ENCODE data around the gene ACSL3.
A peak's percentile ranks its signal among the peaks of the same experiment; 100 is the strongest.
"Not testable (repeated sequence)": the region's sequence is repeated elsewhere in the genome, so short reads cannot be mapped to it uniquely, and the experiment has no call there.

The ACSL3 gene

DNA sequence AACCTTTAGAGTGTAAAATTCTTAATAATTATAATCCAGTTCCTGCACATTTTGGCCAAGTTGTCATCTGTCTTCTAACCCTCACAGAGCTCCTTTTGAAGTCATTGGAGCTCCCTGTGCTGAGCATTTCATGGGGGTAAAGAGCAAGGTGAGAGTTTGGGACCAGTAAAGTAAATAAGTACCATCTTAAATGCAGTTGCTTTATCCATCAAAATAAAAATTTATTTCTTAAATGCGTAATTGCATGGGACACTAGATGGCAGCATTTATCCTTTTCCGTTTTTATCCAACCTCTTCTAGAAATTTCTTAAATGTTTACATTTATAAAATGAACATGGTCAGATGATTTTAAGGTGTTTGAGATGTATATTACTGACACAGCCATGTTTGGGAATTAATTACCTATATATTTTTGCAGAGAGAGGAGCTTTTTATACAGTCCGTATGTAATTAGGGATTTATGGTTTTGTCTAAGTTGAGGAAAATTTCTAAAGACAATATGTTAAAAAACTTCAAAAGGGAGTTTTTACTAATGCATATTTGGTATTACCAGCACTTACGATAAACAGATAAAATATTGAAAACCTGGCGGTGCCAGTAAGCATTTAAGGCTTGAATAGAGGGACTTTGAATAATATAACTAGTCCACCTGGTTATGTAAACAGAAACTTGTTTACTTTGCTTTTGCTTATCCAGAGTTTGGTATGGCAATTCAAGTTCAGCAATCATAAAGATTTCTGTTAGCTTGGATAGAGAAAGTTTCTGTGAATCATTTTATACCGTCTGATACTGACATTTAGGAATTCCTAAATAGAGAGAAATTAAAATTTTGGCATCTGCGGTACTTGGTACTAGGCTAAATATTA, 54.5 kb downstream of the ACSL3 start:
- DNase-seq, result no peak

DNA sequence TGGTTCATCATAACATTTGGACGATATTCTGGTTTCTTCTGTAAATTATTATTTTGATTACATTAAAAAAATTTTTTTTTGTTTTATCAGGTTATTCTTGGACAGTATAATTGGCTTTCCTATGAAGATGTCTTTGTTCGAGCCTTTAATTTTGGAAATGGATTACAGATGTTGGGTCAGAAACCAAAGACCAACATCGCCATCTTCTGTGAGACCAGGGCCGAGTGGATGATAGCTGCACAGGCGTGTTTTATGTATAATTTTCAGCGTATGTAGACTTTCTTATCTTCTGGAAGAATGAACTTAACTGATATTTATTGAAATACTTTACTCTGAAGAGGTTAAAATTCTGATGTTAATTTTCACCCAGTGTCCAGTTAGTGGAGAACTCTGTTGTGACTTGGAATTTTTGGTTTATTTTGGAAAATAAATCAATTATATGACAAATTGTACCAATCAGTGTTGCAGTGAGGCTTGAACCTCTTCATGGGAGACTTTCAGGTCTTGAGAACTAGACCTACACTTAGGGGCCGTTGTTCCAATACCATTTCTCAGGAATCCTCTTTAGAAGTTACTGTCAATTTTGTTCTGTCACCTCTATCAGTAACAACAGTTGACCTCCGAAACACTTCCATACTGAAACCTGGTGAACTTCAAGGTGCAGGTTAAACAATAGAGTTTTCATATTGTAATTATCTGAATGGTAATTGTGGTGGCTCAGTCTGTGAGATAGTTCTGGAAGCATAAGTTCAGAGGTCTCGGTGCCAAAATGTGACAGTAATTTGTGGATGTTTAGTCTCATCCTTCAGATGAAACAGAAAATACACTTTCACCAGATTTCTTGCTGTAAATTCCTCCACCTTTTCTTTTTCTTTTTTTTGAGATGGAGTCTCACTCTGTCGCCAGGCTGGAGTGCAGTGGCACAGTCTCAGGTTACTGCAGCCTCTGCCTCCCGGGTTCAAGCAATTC, 55.7 kb downstream of the ACSL3 start:
- no peak for DNase-seq

- not testable (repeated sequence) for DNase-seq
Observed at GRCh38 chr2:222917212-222917611, 56.4 kb downstream of the ACSL3 start.

GRCh38 chr2:222919841-222920526, 59.1 kb downstream of the ACSL3 start:
- DNase-seq, result no peak

- DNase-seq, result no peak
Observed at GRCh38 chr2:222920657-222921186, 59.9 kb downstream of the ACSL3 start.

- DNase-seq, result no peak
Observed at GRCh38 chr2:222922019-222922800, 61.4 kb downstream of the ACSL3 start.

GRCh38 chr2:222926915-222927314, 66.1 kb downstream of the ACSL3 start:
- no peak for DNase-seq

- DNase-seq, result no peak
Observed at GRCh38 chr2:222927600-222927999, 66.8 kb downstream of the ACSL3 start.

DNA sequence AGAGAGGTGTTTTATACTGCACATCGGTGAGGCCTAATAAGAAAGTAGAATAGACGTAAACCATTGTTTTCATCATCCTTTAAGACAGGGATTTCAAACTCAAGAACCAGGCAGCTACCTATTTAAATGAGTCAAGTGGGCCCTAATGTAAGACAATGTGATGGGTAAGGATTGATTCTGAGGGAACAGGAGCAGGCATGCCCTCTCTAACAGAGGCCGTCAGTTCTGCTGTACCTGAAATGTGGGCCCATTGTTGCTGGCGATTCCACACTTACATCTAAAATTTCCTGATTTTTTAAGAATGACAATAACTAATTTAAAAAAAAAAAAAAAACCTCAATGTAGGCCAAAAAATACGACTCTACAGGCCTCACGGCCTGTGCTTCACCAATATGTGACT, 67.5 kb downstream of the ACSL3 start:
- no peak for DNase-seq

DNA sequence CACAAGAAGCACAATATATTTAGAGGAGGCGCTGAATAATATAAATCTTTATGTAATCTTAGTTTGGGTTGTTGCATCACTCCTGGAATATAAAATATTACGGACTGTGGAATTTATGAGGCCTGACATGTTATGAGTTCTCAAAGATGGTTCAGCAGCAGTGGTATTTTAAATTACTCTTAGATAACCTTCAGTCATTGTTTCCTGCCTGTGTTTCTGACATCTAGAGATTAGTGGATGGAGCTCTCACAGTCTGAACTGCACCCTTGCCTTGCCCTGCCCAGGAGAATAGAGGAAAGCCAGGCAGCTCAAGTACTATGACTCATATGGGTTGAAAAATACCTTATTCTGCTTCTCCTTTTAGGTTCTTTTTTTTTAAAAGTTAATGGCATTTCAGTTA, 70.0 kb downstream of the ACSL3 start:
- DNase-seq, result no peak

- no peak for DNase-seq
Observed at GRCh38 chr2:222931659-222932058, 70.8 kb downstream of the ACSL3 start.

DNA sequence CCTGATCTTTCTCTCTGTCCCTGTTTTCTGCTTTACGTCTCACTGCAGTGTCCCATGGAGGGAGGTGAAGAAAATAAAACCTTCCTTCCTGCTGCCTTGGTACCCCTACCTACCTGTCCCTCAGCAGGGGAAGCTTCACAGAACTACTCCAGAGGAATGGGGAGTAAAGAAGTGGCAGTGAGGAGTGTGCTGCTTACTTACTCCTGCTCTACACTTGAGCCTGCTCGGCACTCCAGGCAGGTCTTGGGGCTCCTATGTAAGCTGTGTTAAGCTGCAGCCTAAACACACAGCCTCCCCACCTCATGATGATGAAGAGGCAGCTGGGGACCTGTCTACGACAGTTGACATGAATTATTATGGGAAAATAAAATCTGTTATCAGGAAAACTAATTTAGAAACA, 72.6 kb downstream of the ACSL3 start:
- DNase-seq, result no peak

DNA sequence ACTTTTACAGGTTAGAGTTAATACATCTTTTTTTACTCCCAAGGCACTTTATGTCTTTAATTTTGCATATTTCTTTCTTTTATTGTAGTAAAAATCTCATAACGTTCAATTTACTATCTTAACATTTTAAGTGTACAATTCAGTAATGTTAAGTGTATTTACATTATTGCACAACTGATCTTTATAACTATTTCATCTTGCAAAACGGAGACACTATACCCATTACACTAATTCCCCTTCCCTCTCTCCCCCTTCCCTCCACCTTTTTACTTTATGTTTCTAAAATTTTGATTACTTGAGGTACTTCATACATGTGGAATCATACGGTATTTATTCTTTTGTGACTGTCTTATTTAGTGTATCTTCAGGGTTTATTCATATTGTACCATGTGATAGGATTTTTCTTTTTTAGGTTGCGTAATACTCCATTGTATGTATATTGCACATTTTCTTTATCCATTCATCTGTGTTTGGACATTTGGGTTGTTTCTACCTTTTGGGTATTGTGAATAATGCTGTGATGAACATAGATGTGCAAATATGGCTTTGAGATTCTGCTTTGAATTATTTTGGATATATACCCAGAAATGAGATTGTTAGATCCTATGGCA, 75.0 kb downstream of the ACSL3 start:
- no peak for DNase-seq

- DNase-seq, result no peak
Observed at GRCh38 chr2:222936705-222937104, 75.9 kb downstream of the ACSL3 start.

DNA sequence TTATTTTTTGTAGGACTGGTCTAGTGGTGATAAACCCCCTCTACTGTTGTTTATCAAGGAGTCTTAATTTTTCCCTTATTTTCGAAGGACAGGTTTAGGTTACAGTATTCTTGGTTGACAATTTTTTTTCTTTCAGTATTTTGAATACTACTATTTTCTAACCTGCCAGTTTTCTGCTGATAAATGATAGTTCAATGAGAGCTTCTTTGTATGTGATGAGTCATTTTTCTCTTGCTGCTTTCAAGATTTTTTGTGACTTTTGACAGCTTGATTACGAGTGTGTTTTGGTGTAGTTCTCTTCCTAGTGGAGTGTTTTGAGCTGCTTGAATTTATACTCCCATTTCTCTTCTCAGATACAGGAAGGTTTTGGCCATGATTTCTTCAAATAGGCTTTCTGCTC, 77.5 kb downstream of the ACSL3 start:
- DNase-seq, result no peak

DNA sequence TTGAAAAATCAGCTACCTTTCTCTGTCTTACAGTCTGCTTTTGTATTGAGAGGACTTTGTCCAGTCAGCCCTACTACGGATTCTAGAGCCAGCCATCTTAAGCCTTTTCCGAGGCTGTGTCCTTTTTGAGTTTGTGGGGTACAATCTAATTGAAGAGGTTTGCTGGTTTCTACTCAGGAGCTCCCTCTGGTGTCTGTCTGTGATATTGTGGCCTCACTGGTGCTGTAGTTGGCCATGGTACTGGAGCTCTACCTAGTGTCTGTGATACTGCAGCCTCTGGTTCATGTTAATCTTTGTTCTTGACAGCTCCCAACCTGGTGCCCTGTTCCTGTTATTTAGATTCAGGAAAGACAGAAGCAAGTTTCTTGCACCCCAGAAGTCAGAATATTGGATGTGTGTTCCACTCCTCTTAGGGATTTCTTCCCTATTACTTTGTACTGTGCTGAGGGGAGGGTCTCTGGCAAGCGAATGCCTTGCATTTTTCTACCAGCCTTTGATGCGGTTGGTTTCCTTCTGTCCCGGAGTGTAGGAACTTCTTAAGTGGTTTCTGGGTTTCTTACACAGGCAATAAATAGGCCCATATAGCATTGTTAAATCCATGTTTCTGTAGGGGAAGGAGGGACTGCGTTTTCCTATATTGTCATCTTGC, 78.5 kb downstream of the ACSL3 start:
- DNase-seq, result peak; percentile 51 to 57

- no peak for DNase-seq
Observed at GRCh38 chr2:222939979-222940378, 79.1 kb downstream of the ACSL3 start.

GRCh38 chr2:222941510-222942032, 80.7 kb downstream of the ACSL3 start:
- no peak for DNase-seq

- DNase-seq, result no peak
Observed at GRCh38 chr2:222942561-222942960, 81.7 kb downstream of the ACSL3 start.

DNA sequence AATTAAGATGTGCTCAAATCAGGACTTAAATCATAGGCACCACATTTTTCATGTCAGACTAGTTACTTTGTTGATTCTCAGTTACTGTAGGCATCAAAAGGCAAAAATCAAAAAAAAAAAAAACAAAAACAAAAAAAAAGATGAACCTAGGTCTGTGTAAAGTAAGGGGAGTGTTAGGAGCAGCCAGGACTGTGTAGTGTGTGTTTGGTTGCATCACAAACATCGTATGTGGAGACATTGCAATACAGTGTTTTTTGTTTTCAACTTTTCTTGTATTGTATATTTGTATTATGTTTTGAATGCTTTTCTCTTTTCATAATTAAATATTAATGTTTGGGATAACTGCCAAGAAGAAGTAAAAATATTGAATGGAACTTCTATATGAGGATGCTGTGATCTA, 82.1 kb downstream of the ACSL3 start:
- no peak for DNase-seq

DNA sequence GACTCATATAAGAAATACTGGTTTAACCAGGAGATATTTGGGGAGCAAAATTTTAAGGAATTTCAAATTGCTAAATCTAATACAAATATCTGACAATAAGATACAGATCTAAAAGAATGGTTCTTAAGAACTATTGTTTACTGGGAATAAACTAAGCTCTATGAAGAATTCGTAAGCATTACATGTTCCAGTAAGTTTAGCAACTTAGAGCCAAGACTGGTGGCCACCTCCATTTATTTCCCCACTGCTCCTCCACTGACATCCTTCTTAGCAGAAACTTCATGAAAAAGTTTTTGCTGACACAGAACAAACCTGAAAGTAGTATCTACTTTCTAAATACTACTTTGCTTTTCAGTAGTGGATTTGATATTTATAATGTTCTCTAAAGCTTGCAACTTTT, 83.0 kb downstream of the ACSL3 start:
- DNase-seq, result no peak

All from CD4-positive, alpha-beta T cell treated with Interleukin-4 for 1 hour (primary cell).